H1 (cell line): ENCODE measurements around the gene TPRG1L. TPM values are rescaled to one million over a fixed set of nuclear protein-coding genes. Genes with fewer than 3 reads are reported as not detected.

Source experiments
- CTCF ChIA-PET: fragments of 300-600 bp; sonication (Branson Sonifier 250); formaldehyde crosslinking; loops from one replicate; lab custom pipeline; 2021; ENCODE audit not compliant: partially characterized antibody; lab: Charles Lee
- POLR2A ChIA-PET: fragments of 300-600 bp; sonication (Branson Sonifier 250); formaldehyde crosslinking; loops from one replicate; lab custom pipeline; 2021; ENCODE audit warnings: inconsistent platforms; ENCODE audit not compliant: partially characterized antibody; lab: Charles Lee
- DNase-seq, 2 experiments: peaks; one replicate each; pipeline versions ENCODE4 v3.0.0 to v3.0.0-alpha.2; 2010 to 2022; ENCODE audit warnings: low spot score in 2 of 2, low read depth in 1 of 2, mixed read lengths in 1 of 2
- FAIRE-seq: peaks from 2 replicates; lab custom pipeline; 2011; peaks lifted over from hg19 to GRCh38; lab: Jason Lieb, UNC
- H2AFZ ChIP-seq: 2 replicates; pipeline ENCODE4 v1.8.1; 2012; ENCODE audit warnings: low read length, inconsistent platforms
- H2AK5ac ChIP-seq: 2 replicates; pipeline ENCODE4 v1.6.1; 2013; ENCODE audit warnings: low read depth, low read length
- H2BK120ac ChIP-seq: replicated peaks from 2 replicates; pipeline ENCODE3; 2013; ENCODE audit warnings: low read depth, low read length, inconsistent platforms
- H2BK12ac ChIP-seq: 2 replicates; pipeline ENCODE4 v1.6.1; 2013; ENCODE audit warnings: low read depth, low read length
- H2BK15ac ChIP-seq: 2 replicates; pipeline ENCODE4 v1.6.1; 2013; ENCODE audit warnings: low read length
- H2BK20ac ChIP-seq: 2 replicates; pipeline ENCODE4 v1.6.1; 2013; ENCODE audit warnings: low read length
- H2BK5ac ChIP-seq: 2 replicates; pipeline ENCODE4 v1.6.1; 2013; ENCODE audit warnings: low read depth, low read length
- H3K14ac ChIP-seq: 2 replicates; pipeline ENCODE4 v1.6.1; 2013; ENCODE audit warnings: inconsistent platforms; ENCODE audit not compliant: insufficient read length
- H3K18ac ChIP-seq: 2 replicates; pipeline ENCODE4 v1.6.1; 2013; ENCODE audit warnings: low read length; ENCODE audit errors: extremely low read depth
- H3K23ac ChIP-seq: 2 replicates; pipeline ENCODE4 v1.6.1; 2013; ENCODE audit warnings: inconsistent platforms; ENCODE audit not compliant: insufficient read length
- H3K23me2 ChIP-seq: 2 replicates; pipeline ENCODE4 v1.6.1; 2013; ENCODE audit warnings: low read depth, low read length
- H3K27ac ChIP-seq: 2 replicates; pipeline ENCODE4 v1.6.1; 2011; ENCODE audit warnings: low read depth, low read length, inconsistent platforms
- H3K27me3 ChIP-seq, 4 experiments: replicated peaks in 1 of 4; 1 replicate in 1 of 4; 2 replicates in 3 of 4; pipeline versions ENCODE4 v1.6.1 to v1.8.1; 2011 to 2013; ENCODE audit warnings: low read length in 3 of 4, mild to moderate bottlenecking in 3 of 4, inconsistent platforms in 2 of 4, mixed read lengths in 2 of 4, moderate library complexity in 1 of 4; ENCODE audit not compliant: control insufficient read depth in 3 of 4, insufficient read depth in 3 of 4; ENCODE audit errors: extremely low read depth in 1 of 4
- H3K36me3 ChIP-seq, 4 experiments: 2 replicates each; pipeline versions ENCODE4 v1.6.1 to v1.8.1; 2011 to 2013; ENCODE audit warnings: mild to moderate bottlenecking in 4 of 4, low read length in 3 of 4, moderate library complexity in 2 of 4, control low read depth in 1 of 4, inconsistent platforms in 1 of 4; ENCODE audit not compliant: insufficient read depth in 4 of 4, control insufficient read depth in 2 of 4
- H3K4ac ChIP-seq: replicated peaks from 2 replicates; pipeline ENCODE3; 2013; ENCODE audit warnings: low read length, low read depth, mixed read lengths, inconsistent platforms; ENCODE audit not compliant: insufficient read length
- H3K4me1 ChIP-seq, 4 experiments: replicated peaks in 1 of 4; 1 replicate in 1 of 4; 2 replicates in 3 of 4; pipeline versions ENCODE4 v1.6.1 to v1.8.1; 2011 to 2013; ENCODE audit warnings: low read length in 3 of 4, inconsistent platforms in 2 of 4, mixed read lengths in 1 of 4; ENCODE audit not compliant: insufficient read depth in 4 of 4, control insufficient read depth in 3 of 4
- H3K4me2 ChIP-seq, 2 experiments: 2 replicates each; pipeline versions ENCODE4 v1.6.1 to v1.8.1; 2011 to 2013; ENCODE audit warnings: low read depth in 2 of 2, low read length in 2 of 2, control low read depth in 1 of 2, inconsistent platforms in 1 of 2, mild to moderate bottlenecking in 1 of 2; ENCODE audit not compliant: insufficient read depth in 1 of 2
- H3K4me3 ChIP-seq, 4 experiments: fragments of 200-600, 300-600 bp in 1 of 4; sonication (generic), shearing (Covaris generic), sonication (Bioruptor Twin) in 1 of 4; 2 replicates each; pipeline versions ENCODE4 v1.5.1 to v1.8.1; 2011 to 2016; ENCODE audit warnings: low read length in 4 of 4, low read depth in 3 of 4, control low read depth in 2 of 4, inconsistent platforms in 2 of 4, mild to moderate bottlenecking in 2 of 4, mixed read lengths in 1 of 4, moderate library complexity in 1 of 4; ENCODE audit not compliant: insufficient read depth in 2 of 4; ENCODE audit errors: extremely low read depth in 1 of 4
- H3K56ac ChIP-seq: replicated peaks from 2 replicates; pipeline ENCODE3; 2013; ENCODE audit warnings: low read depth, mild to moderate bottlenecking, mixed read lengths, low read length, inconsistent platforms; ENCODE audit not compliant: insufficient read length
- H3K79me1 ChIP-seq: 2 replicates; pipeline ENCODE4 v1.6.1; 2013; ENCODE audit warnings: low read depth, low read length, control low read depth
- H3K79me2 ChIP-seq, 2 experiments: 2 replicates each; pipeline versions ENCODE4 v1.6.1 to v1.8.1; 2012 to 2013; ENCODE audit warnings: low read length in 2 of 2, mild to moderate bottlenecking in 2 of 2, inconsistent platforms in 1 of 2; ENCODE audit not compliant: insufficient read depth in 2 of 2, control insufficient read depth in 1 of 2
- H3K9ac ChIP-seq, 4 experiments: replicated peaks in 1 of 4; 1 replicate in 1 of 4; 2 replicates in 3 of 4; pipeline versions ENCODE4 v1.6.1 to v1.8.1; 2011 to 2013; ENCODE audit warnings: low read depth in 3 of 4, low read length in 3 of 4, control low read depth in 2 of 4, mild to moderate bottlenecking in 2 of 4, moderate library complexity in 2 of 4, inconsistent platforms in 1 of 4; ENCODE audit errors: extremely low read depth in 1 of 4
- H3K9me3 ChIP-seq, 2 experiments: 2 replicates each; pipeline versions ENCODE4 v1.6.1 to v1.8.1; 2012 to 2013; ENCODE audit warnings: mild to moderate bottlenecking in 2 of 2, moderate library complexity in 2 of 2, control low read depth in 1 of 2, inconsistent platforms in 1 of 2, low read depth in 1 of 2, low read length in 1 of 2, mixed read lengths in 1 of 2; ENCODE audit not compliant: insufficient read depth in 2 of 2
- H4K20me1 ChIP-seq, 2 experiments: replicated peaks in 1 of 2; 2 replicates each; pipeline versions ENCODE3 to v1.8.1; 2011 to 2013; ENCODE audit warnings: inconsistent platforms in 2 of 2, low read length in 2 of 2, mild to moderate bottlenecking in 1 of 2; ENCODE audit not compliant: insufficient read depth in 2 of 2, control insufficient read depth in 1 of 2
- H4K5ac ChIP-seq: 2 replicates; pipeline ENCODE4 v1.6.1; 2013; ENCODE audit warnings: low read length, low read depth, mixed read lengths, inconsistent platforms; ENCODE audit not compliant: insufficient read length
- H4K8ac ChIP-seq: 2 replicates; pipeline ENCODE4 v1.8.0; 2013; ENCODE audit warnings: mild to moderate bottlenecking, moderate library complexity, low read length, inconsistent platforms; ENCODE audit not compliant: insufficient read depth; ENCODE audit errors: extremely low read depth
- H4K91ac ChIP-seq: replicated peaks from 2 replicates; pipeline ENCODE3; 2013; ENCODE audit warnings: low read length, mixed read lengths, inconsistent platforms; ENCODE audit not compliant: insufficient read length
- CBX8 ChIP-seq: fragments of 300-800, 300-1000 bp; sonication (generic); IDR thresholded peaks from 2 replicates; pipeline ENCODE4 v1.7.1; 2016; ENCODE audit warnings: low read depth, low read length, borderline replicate concordance
- CREB1 ChIP-seq: IDR thresholded peaks from 2 replicates; pipeline ENCODE4 v1.6.1; 2012; ENCODE audit warnings: inconsistent platforms
- EZH2 ChIP-seq: fragments of 200-600 bp; sonication (generic); IDR thresholded peaks from 2 replicates; pipeline ENCODE4 v1.7.1; 2012; ENCODE audit warnings: low read depth, mild to moderate bottlenecking, moderate library complexity, low read length, inconsistent platforms; ENCODE audit not compliant: severe bottlenecking
- HDAC6 ChIP-seq: IDR thresholded peaks from one replicate; pipeline ENCODE4 v1.7.1; 2012; ENCODE audit warnings: low read depth, mild to moderate bottlenecking, inconsistent platforms, low read length, moderate library complexity
- JUND ChIP-seq: IDR thresholded peaks from 2 replicates; pipeline ENCODE4 v1.6.1; 2011; ENCODE audit warnings: mild to moderate bottlenecking, improper control_type of control experiment, low read length
- NANOG ChIP-seq: IDR thresholded peaks from 2 replicates; pipeline ENCODE4 v1.6.1; 2011; ENCODE audit warnings: low read length, low read depth, mild to moderate bottlenecking, inconsistent platforms; ENCODE audit not compliant: insufficient read depth, poor library complexity, severe bottlenecking
- POLR2A ChIP-seq, 2 experiments: IDR thresholded peaks; 1 replicate in 1 of 2; 2 replicates in 1 of 2; pipeline ENCODE4 v1.6.1; 2011; ENCODE audit warnings: low read depth in 2 of 2, low read length in 2 of 2, mild to moderate bottlenecking in 2 of 2; ENCODE audit errors: control extremely low read depth in 1 of 2
- POLR2AphosphoS5 ChIP-seq: IDR thresholded peaks from 2 replicates; pipeline ENCODE4 v1.6.1; 2011; ENCODE audit warnings: low read depth, low read length
- SIRT6 ChIP-seq: IDR thresholded peaks from one replicate; pipeline ENCODE4 v1.7.1; 2012; ENCODE audit warnings: low read length, inconsistent platforms
- TAF1 ChIP-seq: IDR thresholded peaks from 2 replicates; pipeline ENCODE4 v1.6.1; 2011; ENCODE audit warnings: mild to moderate bottlenecking, low read depth, low read length
- YY1 ChIP-seq: IDR thresholded peaks from 2 replicates; pipeline ENCODE4 v1.6.1; 2011; ENCODE audit warnings: low read depth, mild to moderate bottlenecking, low read length
- WGBS, 2 experiments: shearing (Covaris generic) in 1 of 2; methylation state at CpG; one replicate each; pipeline versions ENCODE4 v1.1.6 to v1.1.7; 2013 to 2015; ENCODE audit warnings: low lambda C conversion rate in 2 of 2, mixed read lengths in 2 of 2, inconsistent platforms in 1 of 2, low coverage in 1 of 2, missing lambda C conversion rate in 1 of 2; ENCODE audit not compliant: insufficient replicate concordance in 2 of 2, insufficient coverage in 1 of 2, insufficient read length in 1 of 2; ENCODE audit errors: extremely low coverage in 1 of 2, missing lambda C conversion rate in 1 of 2; 5-methylcytosine and 5-hydroxymethylcytosine counted together
- polyA plus RNA-seq, 7 experiments: library from polyadenylated mRNA; depleted of rRNA in 3 of 7; stranded (reverse) in 5 of 7; unstranded in 2 of 7; fragments of >200 nt in 5 of 7; fragments of 200-250 nt in 2 of 7; gene quantifications; 1 replicate in 5 of 7; 2 replicates in 1 of 7; 4 replicates in 1 of 7; pipeline versions ENCODE4 v1.2.1 to v1.2.3, GENCODE V29; 2011 to 2013; ENCODE audit warnings: missing spikeins in 2 of 7, mixed read lengths in 2 of 7
- total RNA-seq: library from RNA; stranded (reverse); fragmentation: NEBNext Ultra II Directional; extraction: Animal tissue kit (Norgen Biotek cat#: 25700); gene quantifications from 2 replicates; pipeline ENCODE4 v1.2.1, GENCODE V29; 2021
- TF ChIP-seq, protein P1 (sequence below): IDR thresholded peaks from 2 replicates; pipeline ENCODE4 v1.6.1; 2011; ENCODE audit warnings: low read depth, mild to moderate bottlenecking, low read length; ENCODE audit not compliant: insufficient read depth

Gene TPRG1L
- total and polyA plus RNA-seq, 2 of the 8 experiments (the other 6 are each of a cell fraction or from before 2014, with no cell fraction given): 21.7 to 22.3 TPM

GRCh38 chr1:3636080-3636479 is 11.3 kb downstream of the TPRG1L start:
- Histone ChIP-seq H4K20me1 (peaks cover 0 to 10% of the 10 kb centered on the region in 2 experiments), H3K4me3 (no peak overlapping the region), H3K79me2 (no peaks in the 10 kb centered on the region), H4K8ac (no peak overlapping the region), H3K9ac (no peak overlapping the region), H3K9me3 (no peaks in the 10 kb centered on the region), H3K27me3 (no peaks in the 10 kb centered on the region), H3K23ac (no peak overlapping the region), H2BK15ac (no peak overlapping the region), H2BK20ac (no peak overlapping the region), H3K14ac (no peak overlapping the region), H3K79me1 (peaks cover under 1% of the 10 kb centered on the region; the same call in 1 of the 2 replicates), H2BK120ac (no peak overlapping the region), H3K56ac (no peak overlapping the region), H2AK5ac (no peak overlapping the region), H3K18ac (no peak overlapping the region), H4K5ac (no peak overlapping the region), H2AFZ (no peak overlapping the region), H3K4me1 (peaks cover 0 to 7% (median 1%) of the 10 kb centered on the region in 4 experiments; a peak in 3 of 7 replicates), H4K91ac (no peak overlapping the region), H3K36me3 (peaks cover 6 to 27% (median 9%) of the 10 kb centered on the region in 4 experiments; a peak in 6 of 8 replicates), H3K4ac (no peak overlapping the region), H3K4me2 (no peak overlapping the region), H3K23me2 (no peaks in the 10 kb centered on the region), H2BK12ac (no peak overlapping the region), H2BK5ac (no peak overlapping the region), H3K27ac (no peak overlapping the region)
- POLR2A ChIA-PET: interaction anchor here (1.3 kb wide), 1 partner anchor 10 kb away, joined by 3 read pairs; no protein-coding TSS in a partner anchor
- FAIRE-seq (no peak), DNase-seq (no peak)
- TF ChIP-seq TAF1 (no peak), JUND (no peak), HDAC6 (no peak), CBX8 (no peak), POLR2AphosphoS5 (no peak), CREB1 (no peak), YY1 (no peak), EZH2 (no peak), SIRT6 (no peak), NANOG (no peak), POLR2A (IDR thresholded peaks at IDR 0.05; ENCODE audit: control extremely low read depth in 1 of 2, low read depth in 2 of 2, low read length in 2 of 2) (no peak)
- TF ChIP-seq, protein P1, sequence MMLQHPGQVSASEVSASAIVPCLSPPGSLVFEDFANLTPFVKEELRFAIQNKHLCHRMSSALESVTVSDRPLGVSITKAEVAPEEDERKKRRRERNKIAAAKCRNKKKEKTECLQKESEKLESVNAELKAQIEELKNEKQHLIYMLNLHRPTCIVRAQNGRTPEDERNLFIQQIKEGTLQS: no peak
- WGBS, 2 experiments: 92% methylated on average over 9 of the region's 14 CpGs; no CpG with 5 or more reads in 1 of the 2 experiments
- CTCF ChIA-PET: interaction anchor here (0.7 to 1.7 kb wide), 3 partner anchors 9 to 89 kb away, joined by 3 to 8 read pairs (median 4); no protein-coding TSS in a partner anchor
